Measurements from ENCODE around the gene NRXN3.

NRXN3 gene

GRCh38 chr14:78637908-78638475 lies 467.8 kb downstream of the NRXN3 start:
- DNase-seq (ENCODE audit: low read depth), result no peak
- no peak for TF ChIP-seq CTCF (conservative IDR thresholded peaks at IDR 0.05; ENCODE audit: low read length)
- H3K4me3 ChIP-seq (ENCODE audit: low read length), result no peak overlapping the region

GRCh38 chr14:78638926-78639325 lies 468.8 kb downstream of the NRXN3 start:
- no peak for DNase-seq (ENCODE audit: low read depth)
- TF ChIP-seq CTCF (conservative IDR thresholded peaks at IDR 0.05; ENCODE audit: low read length), result no peak
- no peak overlapping the region for H3K4me3 ChIP-seq (ENCODE audit: low read length)

GRCh38 chr14:78644824-78645559 lies 474.8 kb downstream of the NRXN3 start:
- no peak overlapping the region for H3K4me3 ChIP-seq (ENCODE audit: low read length)
- no peak for DNase-seq (ENCODE audit: low read depth)
- TF ChIP-seq CTCF (conservative IDR thresholded peaks at IDR 0.05; ENCODE audit: low read length), result no peak

GRCh38 chr14:78652727-78653126 lies 482.6 kb downstream of the NRXN3 start:
- DNase-seq (ENCODE audit: low read depth), result no peak
- no peak for TF ChIP-seq CTCF (conservative IDR thresholded peaks at IDR 0.05; ENCODE audit: low read length)
- no peak overlapping the region for H3K4me3 ChIP-seq (ENCODE audit: low read length)

- TF ChIP-seq CTCF (conservative IDR thresholded peaks at IDR 0.05; ENCODE audit: low read length), result no peak
Observed at GRCh38 chr14:78653173-78653572, 483.0 kb downstream of the NRXN3 start.

GRCh38 chr14:78657451-78657850 lies 487.3 kb downstream of the NRXN3 start:
- TF ChIP-seq CTCF (conservative IDR thresholded peaks at IDR 0.05; ENCODE audit: low read length), result no peak
- no peak overlapping the region for H3K4me3 ChIP-seq (ENCODE audit: low read length)
- no peak for DNase-seq (ENCODE audit: low read depth)

More at GRCh38 chr14:78653173-78653572, 483.0 kb downstream of the NRXN3 start:
- H3K4me3 ChIP-seq (ENCODE audit: low read length), result no peak overlapping the region
- DNase-seq (ENCODE audit: low read depth), result no peak

- no peak for TF ChIP-seq CTCF (conservative IDR thresholded peaks at IDR 0.05; ENCODE audit: low read length)
Observed at GRCh38 chr14:78664841-78665240, 494.7 kb downstream of the NRXN3 start.

More at GRCh38 chr14:78664841-78665240, 494.7 kb downstream of the NRXN3 start:
- no peak overlapping the region for H3K4me3 ChIP-seq (ENCODE audit: low read length)
- DNase-seq (ENCODE audit: low read depth), result no peak
